Lower leg skin (tissue), 3 donors: Measurements from ENCODE around the gene CCL27.

Experiments
- CTCF ChIP-seq, 3 donors: fragments of 450-650 bp; IDR thresholded peaks; one replicate each; pipeline ENCODE4 v1.5.1; 2016; ENCODE audit warnings: antibody characterized with exemption in 3 of 3, mild to moderate bottlenecking in 3 of 3, moderate library complexity in 2 of 3
- POLR2A ChIP-seq, 2 donors: fragments of 450-650 bp; IDR thresholded peaks; one replicate each; pipeline ENCODE4 v1.6.1; 2016 to 2017; ENCODE audit warnings: antibody characterized with exemption in 2 of 2, mild to moderate bottlenecking in 1 of 2, moderate library complexity in 1 of 2

GRCh38 chr9:34625186-34625486 is 37.3 kb downstream of the CCL27 start:
- TF ChIP-seq CTCF (IDR thresholded peaks at IDR 0.05) (no peak), POLR2A (IDR thresholded peaks at IDR 0.05) (no peak)
